ENCODE data around the gene CHST1.

CHST1 gene

DNA sequence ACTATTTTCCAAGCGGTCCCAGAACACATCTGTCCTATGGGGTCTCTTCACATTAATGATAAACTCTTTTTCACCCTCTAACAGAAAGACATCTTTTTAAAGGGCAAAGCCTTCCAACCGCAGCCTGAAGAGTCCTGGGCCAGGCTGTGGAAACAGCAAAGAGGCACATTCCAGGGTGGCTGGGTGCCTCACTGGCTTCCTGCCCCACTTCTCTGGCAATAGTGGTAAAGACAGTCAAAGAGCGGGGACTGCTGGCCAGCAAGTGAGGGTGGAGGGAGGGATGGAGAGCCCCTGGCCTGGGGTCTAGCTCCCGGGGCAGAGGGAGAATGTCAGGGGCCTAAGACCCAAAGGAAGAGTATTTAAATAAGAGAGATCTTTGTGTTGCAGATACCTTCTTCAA is 10.2 kb upstream of the CHST1 start:
- Histone ChIP-seq H3K9me2 (ENCODE audit: low read depth, low read length) (no peaks in the 10 kb centered on the region), H3F3A (ENCODE audit: insufficient read depth, low read length) (no peaks in the 10 kb centered on the region), H3K27me3 (ENCODE audit: insufficient read depth, low read length) (peaks cover 4% of the 10 kb centered on the region; the same call in 1 of the 2 replicates), H2AFZ (ENCODE audit: low read length) (no peak overlapping the region), H3K4me3 (ENCODE audit: low read depth, low read length, poor library complexity, severe bottlenecking) (no peak overlapping the region), H3K79me2 (ENCODE audit: insufficient read depth, low read length) (no peaks in the 10 kb centered on the region), H3K4me2 (ENCODE audit: low read length) (no peak overlapping the region), H3K27ac (ENCODE audit: low read depth, low read length, poor library complexity, severe bottlenecking) (no peak overlapping the region), H3K9me3 (ENCODE audit: low read length) (no peaks in the 10 kb centered on the region), H3K9ac (ENCODE audit: low read length) (no peak overlapping the region), H3K4me1 (ENCODE audit: insufficient read depth, low read length, severe bottlenecking) (no peaks in the 10 kb centered on the region), H3K36me3 (ENCODE audit: insufficient read depth, low read length) (no peaks in the 10 kb centered on the region), H4K20me1 (ENCODE audit: insufficient read depth, low read length) (no peaks in the 10 kb centered on the region)
- TF ChIP-seq EZH2 (IDR thresholded peaks at IDR 0.05; ENCODE audit: borderline replicate concordance, low read length): no peak
- TF ChIP-seq, protein P1, sequence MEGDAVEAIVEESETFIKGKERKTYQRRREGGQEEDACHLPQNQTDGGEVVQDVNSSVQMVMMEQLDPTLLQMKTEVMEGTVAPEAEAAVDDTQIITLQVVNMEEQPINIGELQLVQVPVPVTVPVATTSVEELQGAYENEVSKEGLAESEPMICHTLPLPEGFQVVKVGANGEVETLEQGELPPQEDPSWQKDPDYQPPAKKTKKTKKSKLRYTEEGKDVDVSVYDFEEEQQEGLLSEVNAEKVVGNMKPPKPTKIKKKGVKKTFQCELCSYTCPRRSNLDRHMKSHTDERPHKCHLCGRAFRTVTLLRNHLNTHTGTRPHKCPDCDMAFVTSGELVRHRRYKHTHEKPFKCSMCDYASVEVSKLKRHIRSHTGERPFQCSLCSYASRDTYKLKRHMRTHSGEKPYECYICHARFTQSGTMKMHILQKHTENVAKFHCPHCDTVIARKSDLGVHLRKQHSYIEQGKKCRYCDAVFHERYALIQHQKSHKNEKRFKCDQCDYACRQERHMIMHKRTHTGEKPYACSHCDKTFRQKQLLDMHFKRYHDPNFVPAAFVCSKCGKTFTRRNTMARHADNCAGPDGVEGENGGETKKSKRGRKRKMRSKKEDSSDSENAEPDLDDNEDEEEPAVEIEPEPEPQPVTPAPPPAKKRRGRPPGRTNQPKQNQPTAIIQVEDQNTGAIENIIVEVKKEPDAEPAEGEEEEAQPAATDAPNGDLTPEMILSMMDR (IDR thresholded peaks at IDR 0.05; ENCODE audit: low read length): no peak

DNA sequence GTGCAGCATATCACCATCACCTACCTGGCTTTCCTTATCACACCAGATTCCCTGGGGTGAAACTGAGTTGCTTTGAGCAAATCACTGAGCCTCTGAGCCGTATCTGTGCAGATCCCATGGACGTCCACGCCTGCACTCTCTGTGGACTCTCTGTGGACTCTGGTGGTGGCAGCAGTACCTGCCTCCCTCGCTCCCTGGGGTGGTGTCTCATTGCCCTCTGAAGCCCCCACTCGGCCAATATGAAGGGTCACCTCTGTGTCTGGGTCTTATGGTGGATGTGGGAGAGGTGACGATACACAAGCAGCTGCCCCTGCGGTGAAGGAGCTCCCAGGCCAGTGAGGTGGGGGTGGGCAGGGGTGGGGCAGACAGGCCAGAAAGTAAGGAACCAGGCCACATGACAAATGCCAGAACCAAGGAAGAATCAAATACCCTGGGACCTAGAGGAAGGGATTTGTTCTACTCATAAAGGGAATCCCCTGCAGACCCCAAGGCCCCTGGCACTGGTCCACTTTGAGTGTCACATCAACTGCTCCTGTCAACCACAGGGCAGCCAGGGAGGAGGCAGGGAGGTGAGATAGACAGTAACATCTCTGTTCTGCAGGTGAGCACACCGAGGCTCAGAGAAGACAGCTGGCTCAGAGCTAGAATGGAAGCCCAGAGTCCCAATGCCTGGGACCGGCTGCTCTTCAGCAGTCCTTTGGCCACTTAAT is 9.2 kb upstream of the CHST1 start:
- H3K79me2 ChIP-seq (ENCODE audit: insufficient read depth, low read length): no peaks in the 10 kb centered on the region
- no peaks in the 10 kb centered on the region for H3K9me2 ChIP-seq (ENCODE audit: low read depth, low read length)
- no peak overlapping the region for H2AFZ ChIP-seq (ENCODE audit: low read length)
- H3K36me3 ChIP-seq (ENCODE audit: insufficient read depth, low read length): no peaks in the 10 kb centered on the region
- H3K9ac ChIP-seq (ENCODE audit: low read length): no peak overlapping the region
- no peak overlapping the region for H3K4me2 ChIP-seq (ENCODE audit: low read length)
- no peak overlapping the region for H3K4me3 ChIP-seq (ENCODE audit: low read depth, low read length, poor library complexity, severe bottlenecking)
- no peaks in the 10 kb centered on the region for H3K4me1 ChIP-seq (ENCODE audit: insufficient read depth, low read length, severe bottlenecking)
- H3K27ac ChIP-seq (ENCODE audit: low read depth, low read length, poor library complexity, severe bottlenecking): no peak overlapping the region
- peaks cover 2% of the 10 kb centered on the region; the same call in 1 of the 2 replicates for H3K27me3 ChIP-seq (ENCODE audit: insufficient read depth, low read length)
- no peaks in the 10 kb centered on the region for H3K9me3 ChIP-seq (ENCODE audit: low read length)
- H3F3A ChIP-seq (ENCODE audit: insufficient read depth, low read length): no peaks in the 10 kb centered on the region
- no peaks in the 10 kb centered on the region for H4K20me1 ChIP-seq (ENCODE audit: insufficient read depth, low read length)
- TF ChIP-seq, protein P1 (IDR thresholded peaks at IDR 0.05; ENCODE audit: low read length): no peak
- TF ChIP-seq EZH2 (IDR thresholded peaks at IDR 0.05; ENCODE audit: borderline replicate concordance, low read length): no peak

DNA sequence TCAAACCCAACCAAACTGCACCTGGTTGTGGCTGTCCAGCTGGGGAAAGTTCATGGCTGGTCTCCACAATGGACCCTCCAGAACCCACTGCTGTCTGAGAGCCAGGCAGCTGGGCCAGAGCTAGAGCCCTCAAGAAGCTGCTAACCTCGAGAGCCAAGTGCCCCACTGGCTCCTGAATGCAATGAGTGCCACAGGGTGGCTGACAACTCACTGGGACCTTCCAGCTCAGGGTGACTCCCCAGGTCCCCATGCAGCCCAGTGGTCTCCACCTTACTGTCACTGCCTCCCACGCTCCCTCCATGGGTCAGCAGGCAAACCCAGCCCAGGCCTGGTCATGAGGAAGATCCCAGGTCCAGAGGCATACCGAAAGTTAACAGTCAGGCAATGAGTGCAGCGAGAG is 8.0 kb upstream of the CHST1 start:
- no peak overlapping the region for H3K27ac ChIP-seq (ENCODE audit: low read depth, low read length, poor library complexity, severe bottlenecking)
- H2AFZ ChIP-seq (ENCODE audit: low read length): no peak overlapping the region
- TF ChIP-seq EZH2 (IDR thresholded peaks at IDR 0.05; ENCODE audit: borderline replicate concordance, low read length): no peak
- no peaks in the 10 kb centered on the region for H3K36me3 ChIP-seq (ENCODE audit: insufficient read depth, low read length)
- H3K9me2 ChIP-seq (ENCODE audit: low read depth, low read length): no peaks in the 10 kb centered on the region
- H3K4me3 ChIP-seq (ENCODE audit: low read depth, low read length, poor library complexity, severe bottlenecking): no peak overlapping the region
- no peaks in the 10 kb centered on the region for H3K27me3 ChIP-seq (ENCODE audit: insufficient read depth, low read length)
- no peaks in the 10 kb centered on the region for H3K4me1 ChIP-seq (ENCODE audit: insufficient read depth, low read length, severe bottlenecking)
- H3K9me3 ChIP-seq (ENCODE audit: low read length): no peaks in the 10 kb centered on the region
- H3K79me2 ChIP-seq (ENCODE audit: insufficient read depth, low read length): no peaks in the 10 kb centered on the region
- no peaks in the 10 kb centered on the region for H4K20me1 ChIP-seq (ENCODE audit: insufficient read depth, low read length)
- H3F3A ChIP-seq (ENCODE audit: insufficient read depth, low read length): no peaks in the 10 kb centered on the region
- no peak overlapping the region for H3K9ac ChIP-seq (ENCODE audit: low read length)
- H3K4me2 ChIP-seq (ENCODE audit: low read length): no peak overlapping the region

DNA sequence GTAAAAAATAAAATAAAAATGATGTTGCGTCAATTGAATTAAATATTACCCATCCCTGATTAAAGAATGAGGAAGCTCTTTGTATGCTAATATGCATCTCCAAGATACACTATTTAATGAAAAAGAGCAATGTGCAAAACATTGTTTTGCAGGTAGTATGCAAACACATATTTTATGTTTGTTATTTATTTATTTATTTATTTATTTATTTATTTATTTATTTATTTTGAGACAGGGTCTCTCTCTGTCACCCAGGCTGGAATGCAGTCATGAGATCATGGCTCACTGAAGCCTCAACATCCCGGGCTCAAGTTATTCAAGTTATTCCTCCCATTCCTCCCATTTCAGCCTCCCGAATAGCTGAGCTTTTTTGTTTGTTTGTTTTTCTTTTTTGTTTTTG is 7.2 kb upstream of the CHST1 start:
- TF ChIP-seq, protein P1 (IDR thresholded peaks at IDR 0.05; ENCODE audit: low read length): no peak
- no peak for TF ChIP-seq EZH2 (IDR thresholded peaks at IDR 0.05; ENCODE audit: borderline replicate concordance, low read length)
- H3K9me2 ChIP-seq (ENCODE audit: low read depth, low read length): no peaks in the 10 kb centered on the region
- no peaks in the 10 kb centered on the region for H4K20me1 ChIP-seq (ENCODE audit: insufficient read depth, low read length)
- no peak overlapping the region for H2AFZ ChIP-seq (ENCODE audit: low read length)
- no peaks in the 10 kb centered on the region for H3K9me3 ChIP-seq (ENCODE audit: low read length)
- H3K27ac ChIP-seq (ENCODE audit: low read depth, low read length, poor library complexity, severe bottlenecking): no peak overlapping the region
- H3K27me3 ChIP-seq (ENCODE audit: insufficient read depth, low read length): no peaks in the 10 kb centered on the region
- H3F3A ChIP-seq (ENCODE audit: insufficient read depth, low read length): no peaks in the 10 kb centered on the region
- H3K79me2 ChIP-seq (ENCODE audit: insufficient read depth, low read length): no peaks in the 10 kb centered on the region
- H3K4me1 ChIP-seq (ENCODE audit: insufficient read depth, low read length, severe bottlenecking): no peaks in the 10 kb centered on the region
- H3K36me3 ChIP-seq (ENCODE audit: insufficient read depth, low read length): no peaks in the 10 kb centered on the region
- H3K4me2 ChIP-seq (ENCODE audit: low read length): no peak overlapping the region
- no peak overlapping the region for H3K4me3 ChIP-seq (ENCODE audit: low read depth, low read length, poor library complexity, severe bottlenecking)
- no peak overlapping the region for H3K9ac ChIP-seq (ENCODE audit: low read length)

Data from OCI-LY1 (cell line).